Measurements from ENCODE around the gene NME3. TPM values are rescaled to one million over a fixed set of nuclear protein-coding genes. Genes with fewer than 3 reads are reported as not detected.

The NME3 gene
- total and polyA plus RNA-seq, 10 of the 15 experiments (the other 5 are each of a cell fraction or from before 2014, with no cell fraction given): 0.61 to 55.5 (median 26.5) TPM

- TF ChIP-seq ZNF687 (IDR thresholded peaks at IDR 0.05) (no peak), HSF1 (IDR thresholded peaks at IDR 0.05; ENCODE audit: low read depth, low read length) (no peak), NFYA (IDR thresholded peaks at IDR 0.05; ENCODE audit: borderline replicate concordance, low read depth, low read length) (no peak), CBX5 (IDR thresholded peaks at IDR 0.05; ENCODE audit: low read depth) (no peak), ATF2 (IDR thresholded peaks at IDR 0.05; ENCODE audit: low read length) (no peak), EP300 (IDR thresholded peaks at IDR 0.05; ENCODE audit: borderline replicate concordance in 1 of 2, control insufficient read depth in 1 of 2, low read depth in 2 of 2, low read length in 2 of 2) (no peak), STAT3 (IDR thresholded peaks at IDR 0.05; ENCODE audit: low read depth, low read length) (no peak), CREM (IDR thresholded peaks at IDR 0.05; ENCODE audit: low read depth) (no peak), REST (IDR thresholded peaks at IDR 0.05; ENCODE audit: low read depth, low read length) (no peak), IKZF1 (conservative IDR thresholded peaks at IDR 0.05) (no peak)
Observed at GRCh38 chr16:1820946-1821290, 49.6 kb upstream of the NME3 start (continued).

All from GM12878 (cell line).